GM18873 (cell line): ENCODE data around the gene MTM1.
A peak's percentile ranks its signal among the peaks of the same experiment; 100 is the strongest.

Source experiments
- ATAC-seq: cut with Tn5 transposase; IDR thresholded peaks from one replicate; pipeline ENCODE4 v1.9.1; 2021; ENCODE audit warnings: mild to moderate bottlenecking, moderate library complexity, moderate number of reproducible peaks; ENCODE audit not compliant: unreplicated experiment, low FRiP score

MTM1 gene

GRCh38 chrX:150649096-150649870, 80.9 kb downstream of the MTM1 start:
- no peak for ATAC-seq

- ATAC-seq = no peak
These were observed 83.5 kb downstream of the MTM1 start for GRCh38 chrX:150651906-150652305.

- ATAC-seq = no peak
These were observed 87.4 kb downstream of the MTM1 start for GRCh38 chrX:150655788-150656187.

- no peak for ATAC-seq
These were observed 94.7 kb downstream of the MTM1 start for GRCh38 chrX:150663073-150663472.

- ATAC-seq = no peak
These were observed 95.9 kb downstream of the MTM1 start for GRCh38 chrX:150664290-150664689.

- no peak for ATAC-seq
These were observed 107.8 kb downstream of the MTM1 start for GRCh38 chrX:150676221-150676620.

- ATAC-seq = no peak
These were observed 112.6 kb downstream of the MTM1 start for GRCh38 chrX:150680974-150681373.

- ATAC-seq = no peak
These were observed 114.7 kb downstream of the MTM1 start for GRCh38 chrX:150683112-150683511.

GRCh38 chrX:150683536-150684146, 115.2 kb downstream of the MTM1 start:
- ATAC-seq = no peak

GRCh38 chrX:150688911-150689451, 120.6 kb downstream of the MTM1 start:
- no peak for ATAC-seq

- ATAC-seq = no peak
These were observed 121.7 kb downstream of the MTM1 start for GRCh38 chrX:150690126-150690525.

GRCh38 chrX:150692296-150692695, 123.9 kb downstream of the MTM1 start:
- no peak for ATAC-seq

GRCh38 chrX:150692831-150693724, 124.7 kb downstream of the MTM1 start, which contains the start of gene MTMR1:
TSS of gene MTMR1 (plus strand) at chrX:150693396. CDS start at chrX:150693531, 135 bp downstream.
- ATAC-seq = no peak

GRCh38 chrX:150693725-150694574, 125.5 kb downstream of the MTM1 start:
- ATAC-seq = peak; percentile 66

GRCh38 chrX:150694738-150695410, 126.5 kb downstream of the MTM1 start:
- peak; percentile 30 for ATAC-seq

GRCh38 chrX:150696331-150696730, 127.9 kb downstream of the MTM1 start:
- no peak for ATAC-seq

GRCh38 chrX:150696866-150697265, 128.4 kb downstream of the MTM1 start:
- ATAC-seq = no peak

GRCh38 chrX:150697641-150698040, 129.2 kb downstream of the MTM1 start:
- ATAC-seq = no peak

GRCh38 chrX:150698981-150699380, 130.6 kb downstream of the MTM1 start:
- ATAC-seq = no peak
